Measurements from ENCODE around the gene ZNF8.

- TF ChIP-seq EZH2 (IDR thresholded peaks at IDR 0.05; ENCODE audit: borderline replicate concordance, insufficient read depth, low read depth, low read length, poor library complexity, severe bottlenecking), result no peak
- TF ChIP-seq CTCF (IDR thresholded peaks at IDR 0.05), result no peak
Observed at GRCh38 chr19:58338825-58339558, 60.2 kb downstream of the ZNF8 start.
